OCI-LY3 (cell line): ENCODE results near the gene PCP4L1.
"Not testable (repeated sequence)": the region's sequence is repeated elsewhere in the genome, so short reads cannot be mapped to it uniquely, and the experiment has no call there.

Source experiments
- CTCF ChIP-seq: fragments of 200-600, 300-600 bp; sonication (generic); IDR thresholded peaks from 2 replicates; pipeline ENCODE4 v1.5.1; 2014; ENCODE audit warnings: antibody characterized with exemption, low read length, low read depth
- EZH2phosphoT487 ChIP-seq: fragments of 200-600 bp; shearing (Covaris generic); IDR thresholded peaks from 2 replicates; pipeline ENCODE4 v1.6.1; 2018; ENCODE audit warnings: antibody characterized with exemption, mixed run types, low read depth

GRCh38 chr1:161255955-161256520 lies 2.5 kb upstream of the PCP4L1 start:
- TF ChIP-seq CTCF, EZH2phosphoT487: not testable (repeated sequence)
